Heart left ventricle (tissue), 16 donors: ENCODE results near the gene PCED1B. TPM values are rescaled to one million over a fixed set of nuclear protein-coding genes. Genes with fewer than 3 reads are reported as not detected.

Experiments
- ATAC-seq, 4 donors: fragments of 200-7000 bp; cut with Tn5 transposase; one replicate each; pipeline ENCODE4 v1.9.1; 2020 to 2022; ENCODE audit warnings: moderate library complexity in 4 of 4, mild to moderate bottlenecking in 3 of 4, moderate number of reproducible peaks in 1 of 4
- DNase-seq, 5 donors: peaks; one replicate each; pipeline ENCODE4 v3.0.0-alpha.2; 2020
- H3K27ac ChIP-seq, 12 donors: fragments of 200-600 bp; sonication (generic) in 4 of 12; one replicate each; pipeline versions ENCODE4 v1.5.0 to v1.8.0; 2016 to 2022; ENCODE audit warnings: mild to moderate bottlenecking in 2 of 12
- H3K27me3 ChIP-seq, 9 donors: fragments of 200-600 bp; sonication (generic) in 2 of 9; one replicate each; pipeline versions ENCODE4 v1.5.1 to v1.8.0; 2016 to 2022; ENCODE audit warnings: mild to moderate bottlenecking in 3 of 9
- H3K36me3 ChIP-seq, 9 donors: fragments of 200-600 bp; sonication (generic) in 2 of 9; one replicate each; pipeline versions ENCODE4 v1.5.0 to v1.8.0; 2018 to 2022; ENCODE audit warnings: mild to moderate bottlenecking in 2 of 9
- H3K4me1 ChIP-seq, 12 donors: fragments of 200-600 bp; sonication (generic) in 4 of 12; one replicate each; pipeline versions ENCODE4 v1.5.0 to v1.8.0; 2016 to 2022; ENCODE audit warnings: mild to moderate bottlenecking in 3 of 12
- H3K4me3 ChIP-seq, 12 donors: fragments of 200-600 bp; sonication (generic) in 4 of 12; one replicate each; pipeline versions ENCODE4 v1.5.0 to v1.8.0; 2017 to 2022; ENCODE audit warnings: mild to moderate bottlenecking in 9 of 12, moderate library complexity in 4 of 12
- H3K9me3 ChIP-seq, 12 donors: fragments of 200-600 bp; sonication (generic) in 4 of 12; one replicate each; pipeline versions ENCODE4 v1.5.0 to v1.8.0; 2016 to 2022; ENCODE audit warnings: mild to moderate bottlenecking in 1 of 12
- POLR2A ChIP-seq, 2 donors: fragments of 450-650 bp; IDR thresholded peaks; one replicate each; pipeline ENCODE4 v1.6.1; 2017; ENCODE audit warnings: antibody characterized with exemption in 2 of 2, mild to moderate bottlenecking in 2 of 2, moderate library complexity in 2 of 2
- WGBS, 4 donors: extraction: QIAGEN DNeasy Blood & Tissue Kit in 2 of 4; methylation state at CpG; one replicate each; pipeline versions ENCODE4 v1.1.5 to v1.1.7; 2013 to 2018; 5-methylcytosine and 5-hydroxymethylcytosine counted together
- intact Hi-C, 10 donors: fragments of 100-400 bp; cut with DNase I; formaldehyde crosslinking; loops; one replicate each; pipeline versions ENCODE4 v1.11.1 to v1.14.2; 2022
- polyA plus RNA-seq, 2 donors: library from polyadenylated mRNA; stranded (reverse); fragments of 200-250 nt; gene quantifications; one replicate each; pipeline ENCODE4 v1.2.3, GENCODE V29; 2013
- total RNA-seq, 9 donors: library from RNA; depleted of rRNA in 2 of 9; stranded (reverse); fragments of >200 nt in 2 of 9; fragmentation: NEBNext Ultra II Directional in 3 of 9; extraction: Animal tissue kit (Norgen Biotek cat#: 25700) in 3 of 9; gene quantifications; one replicate each; pipeline versions ENCODE4 v1.1.0 to v1.2.4, GENCODE V29; 2016 to 2023
- TF ChIP-seq, protein P1 (sequence below), 12 donors: fragments of 200-600 bp; sonication (generic) in 4 of 12; IDR thresholded peaks; one replicate each; pipeline versions ENCODE4 v1.5.0 to v1.8.0; 2018 to 2022; ENCODE audit warnings: antibody characterized with exemption in 12 of 12, mild to moderate bottlenecking in 5 of 12
- donor health status: ischemic (EF 13 %, LVEDD 7.1; RV severe dilation, severe dysfunction).
- donor health status: healthy with polysubstance abuse.
- donor health status: DM: no; HTN: yes; CAD: no.
- donor health status: DM: no; HTN: no; CAD: no.
- donor health status: ischemic (EF 25% LVEDD 6.9; RV normal size, moderate dysfunction).
- donor health status: ischemic (EF 25% LVEDD 5.7; RV mildly dilated, moderate dysfunction).
- donor health status: healthy.
- donor health status: DM: yes; HTN: yes; CAD: no.
- donor health status: ischemic (EF 35%, LVEDD 5.7; RV mildly dilated, moderate dysfunction).
- donor health status: nonischemic (EF 11% LVEDD 7.7; RV severe dilation, severe dysfunction).
- donor health status: DM: yes; HTN: yes; CAD: no.
- donor health status: PGD.
- donor health status: ischemic (EF 29% LVEDD 5.4; RV normal size, mild dysfunction).
- donor health status: nonischemic (EF 23%, LVEDD 6.1; RV moderate dilation, normal function).

The PCED1B gene
- total and polyA plus RNA-seq, 11 donors = 0.39 to 9.5 (median 0.72) TPM; not detected in 2

DNA sequence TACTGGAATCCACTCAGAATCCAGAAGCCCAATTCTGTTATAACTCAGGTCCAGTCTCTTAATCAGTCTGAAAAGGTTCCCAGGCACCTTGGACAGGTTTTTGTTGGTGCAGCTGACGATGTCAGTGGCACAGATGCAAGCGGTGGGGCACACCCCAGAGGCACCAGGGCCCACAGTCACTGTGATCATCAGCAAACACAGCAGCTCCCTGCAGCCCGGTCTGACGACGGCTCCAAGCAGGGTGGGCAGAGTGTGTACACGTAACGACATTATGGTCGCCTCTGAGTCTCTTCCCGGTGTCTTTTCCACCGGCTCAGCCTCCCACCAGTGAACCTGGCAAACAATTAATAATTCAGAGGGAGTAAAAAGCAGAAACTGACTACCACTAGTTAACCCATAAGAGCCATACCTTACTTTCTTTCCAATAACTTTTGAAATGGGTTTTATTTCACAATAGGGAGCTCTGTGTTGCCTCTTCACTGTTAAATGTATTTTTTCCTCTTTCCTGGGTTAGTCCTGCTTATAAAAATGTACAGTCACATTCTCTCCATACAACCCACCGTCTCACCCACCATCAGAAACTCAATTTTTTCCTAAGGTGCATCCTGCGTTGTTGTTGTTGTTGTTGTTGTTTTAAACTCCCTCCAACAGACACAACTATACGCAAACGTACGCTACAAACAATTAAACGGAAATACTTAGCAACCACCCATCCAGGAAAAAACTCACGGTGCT, 521 bp upstream of the PCED1B start:
- DNase-seq (peak in 2 of 5 donors; percentile 25 to 27), ATAC-seq (peak in 2 of 4 donors; percentile 21 to 31)
- Histone ChIP-seq H3K27me3 (peaks cover 0 to 26% (median 0%) of the 10 kb centered on the region in 9 donors), H3K4me1 (peaks cover 0 to 52% (median 13%) of the 10 kb centered on the region in 12 donors), H3K4me3 (peak overlapping the region; percentile 52 to 92 (median 74)), H3K27ac (peak overlapping the region; percentile 74 to 95 (median 88)), H3K9me3 (no peaks in the 10 kb centered on the region), H3K36me3 (no peaks in the 10 kb centered on the region)
- intact Hi-C loops = loop anchor here in 5 of 10 donors (5.0 to 10.0 kb wide), 5 partner anchors 146 to 316 kb away; no protein-coding TSS in a partner anchor
- 2 to 6% (median 5%) methylated on average over 15 to 17 of the region's 17 CpGs for WGBS, 4 donors
- TF ChIP-seq, protein P1, sequence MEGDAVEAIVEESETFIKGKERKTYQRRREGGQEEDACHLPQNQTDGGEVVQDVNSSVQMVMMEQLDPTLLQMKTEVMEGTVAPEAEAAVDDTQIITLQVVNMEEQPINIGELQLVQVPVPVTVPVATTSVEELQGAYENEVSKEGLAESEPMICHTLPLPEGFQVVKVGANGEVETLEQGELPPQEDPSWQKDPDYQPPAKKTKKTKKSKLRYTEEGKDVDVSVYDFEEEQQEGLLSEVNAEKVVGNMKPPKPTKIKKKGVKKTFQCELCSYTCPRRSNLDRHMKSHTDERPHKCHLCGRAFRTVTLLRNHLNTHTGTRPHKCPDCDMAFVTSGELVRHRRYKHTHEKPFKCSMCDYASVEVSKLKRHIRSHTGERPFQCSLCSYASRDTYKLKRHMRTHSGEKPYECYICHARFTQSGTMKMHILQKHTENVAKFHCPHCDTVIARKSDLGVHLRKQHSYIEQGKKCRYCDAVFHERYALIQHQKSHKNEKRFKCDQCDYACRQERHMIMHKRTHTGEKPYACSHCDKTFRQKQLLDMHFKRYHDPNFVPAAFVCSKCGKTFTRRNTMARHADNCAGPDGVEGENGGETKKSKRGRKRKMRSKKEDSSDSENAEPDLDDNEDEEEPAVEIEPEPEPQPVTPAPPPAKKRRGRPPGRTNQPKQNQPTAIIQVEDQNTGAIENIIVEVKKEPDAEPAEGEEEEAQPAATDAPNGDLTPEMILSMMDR (IDR thresholded peaks at IDR 0.05) = no peak
- no peak for TF ChIP-seq POLR2A (IDR thresholded peaks at IDR 0.05)

DNA sequence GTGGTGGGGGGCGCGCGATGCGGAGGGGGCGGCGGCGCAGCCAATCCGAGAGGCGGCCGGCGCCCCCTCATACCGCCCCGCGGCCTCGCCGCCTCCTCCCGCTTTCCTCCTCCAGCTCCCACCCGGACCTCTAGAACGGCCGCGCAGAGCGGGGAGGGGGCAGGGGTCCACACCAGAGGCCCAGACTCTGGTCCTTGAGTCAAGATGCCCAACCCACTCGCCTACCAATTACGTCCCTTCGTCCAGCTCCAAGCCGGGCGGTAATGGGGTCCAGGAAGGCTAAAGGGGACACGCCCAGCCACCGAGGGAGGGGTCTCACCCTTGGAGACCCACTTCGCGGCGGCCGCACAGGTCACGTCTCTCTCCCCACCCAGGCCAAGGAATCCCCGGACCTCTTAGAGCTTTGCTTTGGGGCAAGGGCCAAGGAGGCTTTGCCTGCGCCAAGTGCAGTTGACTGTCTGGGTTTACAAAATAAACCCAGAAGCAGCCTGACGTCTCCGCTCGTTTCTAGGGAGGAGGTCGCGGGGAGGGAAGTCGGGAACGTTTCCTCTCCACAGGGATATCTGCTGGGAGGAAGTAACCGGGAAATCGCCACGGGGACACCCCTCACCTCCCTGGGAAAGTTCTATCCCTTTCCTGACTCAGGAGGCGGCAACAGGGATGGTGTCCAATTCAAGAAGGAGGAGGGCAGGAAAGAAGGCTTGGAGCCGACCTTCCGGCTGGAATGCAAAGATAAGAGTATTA, 732 bp downstream of the PCED1B start:
- TF ChIP-seq, protein P1 (IDR thresholded peaks at IDR 0.05) = no peak
- no peak for TF ChIP-seq POLR2A (IDR thresholded peaks at IDR 0.05)

DNA sequence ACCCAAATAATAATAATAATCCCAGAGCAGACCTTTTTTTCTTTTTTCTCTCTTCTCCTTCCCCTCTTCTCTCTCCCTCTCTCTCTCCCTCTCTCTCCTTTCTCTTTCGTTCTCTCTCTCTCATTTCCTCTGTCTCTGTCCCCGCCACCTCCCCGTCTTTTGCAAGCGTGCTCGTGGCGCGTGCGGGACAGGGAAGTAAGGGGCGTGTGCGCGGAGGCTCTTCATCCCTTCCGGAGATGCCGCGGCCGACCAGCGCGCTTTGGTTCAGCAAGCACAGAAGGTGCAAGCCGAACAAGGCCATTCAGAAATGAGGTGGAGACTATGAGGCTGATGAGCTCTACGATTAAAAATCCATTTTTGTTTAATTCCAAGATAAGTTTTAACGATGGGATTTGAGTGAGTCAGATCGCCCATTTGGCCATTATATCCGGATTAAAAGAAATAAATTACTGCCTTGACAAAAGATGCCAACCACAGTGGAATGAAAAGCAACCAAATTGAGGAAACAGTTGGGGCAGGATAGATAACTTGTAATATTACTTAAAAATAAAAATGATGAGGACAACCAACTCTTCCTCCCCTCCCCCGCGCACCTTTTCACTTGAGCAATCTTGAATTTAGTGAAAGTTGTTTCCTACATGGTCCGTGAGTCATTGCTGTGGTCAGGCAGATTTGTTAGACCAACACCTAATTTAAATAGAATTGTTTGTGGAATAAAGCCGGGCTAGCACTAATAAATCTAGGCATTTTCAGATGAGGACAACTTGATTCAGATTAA, 1.5 kb downstream of the PCED1B start:
- peaks cover 0 to 72% (median 21%) of the 10 kb centered on the region in 12 donors for H3K4me1 ChIP-seq
- H3K27ac ChIP-seq = peak overlapping the region; percentile 74 to 95 (median 88)
- peak overlapping the region; percentile 52 to 92 (median 74) for H3K4me3 ChIP-seq
- DNase-seq = peak; percentile 35 to 81 (median 67)
- peaks cover 0 to 15% (median 0%) of the 10 kb centered on the region in 9 donors for H3K27me3 ChIP-seq
- H3K9me3 ChIP-seq = no peaks in the 10 kb centered on the region
- 21 to 28% (median 24%) methylated on average over 26 of the region's 26 CpGs for WGBS, 4 donors
- H3K36me3 ChIP-seq = no peaks in the 10 kb centered on the region
- no peak for TF ChIP-seq POLR2A (IDR thresholded peaks at IDR 0.05)
- TF ChIP-seq, protein P1 (IDR thresholded peaks at IDR 0.05) = no peak
- ATAC-seq = peak; percentile 43 to 61 (median 52)
- intact Hi-C loops = loop anchor here in 2 of 10 donors (5.0 kb wide), 2 partner anchors 236 to 321 kb away; no protein-coding TSS in a partner anchor

More for the DNA sequence above, 732 bp downstream of the PCED1B start:
- 0 to 1% (median 1%) methylated on average over 37 to 49 of the region's 49 CpGs for WGBS, 4 donors
- Histone ChIP-seq H3K27me3 (peaks cover 0 to 20% (median 0%) of the 10 kb centered on the region in 9 donors), H3K27ac (peak overlapping the region; percentile 74 to 95 (median 88)), H3K9me3 (no peaks in the 10 kb centered on the region), H3K36me3 (no peaks in the 10 kb centered on the region), H3K4me3 (peak overlapping the region; percentile 52 to 92 (median 74)), H3K4me1 (peaks cover 0 to 64% (median 15%) of the 10 kb centered on the region in 12 donors)
- DNase-seq = peak; percentile 58 to 72 (median 69)
- intact Hi-C loops = loop anchor here in 5 of 10 donors (5.0 to 10.0 kb wide), 7 partner anchors 145 to 322 kb away; no protein-coding TSS in a partner anchor
- ATAC-seq = peak; percentile 27 to 85 (median 65)
